Upper lobe of left lung (tissue), 6 donors: ENCODE measurements around the gene FBXL22. TPM values are rescaled to one million over a fixed set of nuclear protein-coding genes. Genes with fewer than 3 reads are reported as not detected.

Experiments used
- ATAC-seq, 2 donors: fragments of 200-7000 bp; cut with Tn5 transposase; one replicate each; pipeline ENCODE4 v1.9.1; 2022; ENCODE audit warnings: mild to moderate bottlenecking in 2 of 2, moderate library complexity in 2 of 2; ENCODE audit not compliant: low FRiP score in 2 of 2
- DNase-seq, 2 donors: peaks; one replicate each; pipeline ENCODE4 v3.0.0-alpha.2; 2019 to 2020
- H3K27ac ChIP-seq, 4 donors: fragments of 200-600 bp; sonication (generic); one replicate each; pipeline ENCODE4 v1.5.1; 2016 to 2019
- H3K27me3 ChIP-seq, 4 donors: fragments of 200-600 bp; sonication (generic); one replicate each; pipeline ENCODE4 v1.5.1; 2017 to 2019
- H3K36me3 ChIP-seq, 4 donors: fragments of 200-600 bp; sonication (generic); one replicate each; pipeline ENCODE4 v1.5.1; 2016 to 2019
- H3K4me1 ChIP-seq, 4 donors: fragments of 200-600 bp; sonication (generic); one replicate each; pipeline ENCODE4 v1.5.1; 2018 to 2019
- H3K4me3 ChIP-seq, 4 donors: fragments of 200-600 bp; sonication (generic); one replicate each; pipeline ENCODE4 v1.5.1; 2017 to 2019; ENCODE audit warnings: mild to moderate bottlenecking in 2 of 4, moderate library complexity in 1 of 4
- H3K9me3 ChIP-seq, 4 donors: fragments of 200-600 bp; sonication (generic); one replicate each; pipeline ENCODE4 v1.5.1; 2018 to 2019
- EP300 ChIP-seq, 4 donors: sonication (generic); formaldehyde crosslinking; IDR thresholded peaks; one replicate each; pipeline ENCODE4 v1.5.1; 2017; ENCODE audit warnings: antibody characterized with exemption in 4 of 4, control low read depth in 2 of 4
- POLR2A ChIP-seq, 4 donors: fragments of 450-650 bp; IDR thresholded peaks; one replicate each; pipeline ENCODE4 v1.5.1; 2016 to 2017; ENCODE audit warnings: antibody characterized with exemption in 4 of 4, mild to moderate bottlenecking in 2 of 4
- POLR2AphosphoS5 ChIP-seq, 2 donors: sonication (generic); formaldehyde crosslinking; IDR thresholded peaks; one replicate each; pipeline ENCODE4 v1.5.1; 2017; ENCODE audit warnings: antibody characterized with exemption in 2 of 2
- whole genome bisulfite sequencing, 2 donors: methylation state at CpG; one replicate each; pipeline ENCODE4 v1.1.5; 2017 to 2018; 5-methylcytosine and 5-hydroxymethylcytosine counted together
- total RNA-seq, 6 donors: library from RNA; depleted of rRNA in 4 of 6; stranded (reverse); fragments of >200 nt in 4 of 6; gene quantifications; one replicate each; pipeline versions ENCODE4 v1.1.0 to v1.2.1, GENCODE V29; 2016 to 2021
- TF ChIP-seq, protein P1 (sequence below), 6 experiments: fragments of 450-650 bp in 4 of 6; fragments of 200-600 bp in 2 of 6; sonication (generic) in 2 of 6; IDR thresholded peaks; one replicate each; pipeline ENCODE4 v1.5.1; 2016 to 2019; ENCODE audit warnings: antibody characterized with exemption in 6 of 6
- donor health status: DM: no; HTN: no; CAD: no; lungs with moderate emphysema.
- donor health status: DM: no; HTN: yes; CAD: no; lungs with severe emphysema.

The FBXL22 gene
- total RNA-seq, 6 donors from 2014 or later: 1.1 to 2.0 (median 1.8) TPM; not detected in 2

- no peak for ATAC-seq
- no peak for DNase-seq
- Histone ChIP-seq H3K9me3 (no peaks in the 10 kb centered on the region), H3K4me1 (peaks cover 18 to 27% (median 23%) of the 10 kb centered on the region in 4 donors), H3K27me3 (no peaks in the 10 kb centered on the region), H3K27ac (no peak overlapping the region), H3K36me3 (peaks cover 3 to 37% (median 9%) of the 10 kb centered on the region in 4 donors), H3K4me3 (no peak overlapping the region)
- TF ChIP-seq POLR2AphosphoS5 (IDR thresholded peaks at IDR 0.05) (no peak), POLR2A (IDR thresholded peaks at IDR 0.05) (no peak), EP300 (IDR thresholded peaks at IDR 0.05) (no peak)
- TF ChIP-seq, protein P1, sequence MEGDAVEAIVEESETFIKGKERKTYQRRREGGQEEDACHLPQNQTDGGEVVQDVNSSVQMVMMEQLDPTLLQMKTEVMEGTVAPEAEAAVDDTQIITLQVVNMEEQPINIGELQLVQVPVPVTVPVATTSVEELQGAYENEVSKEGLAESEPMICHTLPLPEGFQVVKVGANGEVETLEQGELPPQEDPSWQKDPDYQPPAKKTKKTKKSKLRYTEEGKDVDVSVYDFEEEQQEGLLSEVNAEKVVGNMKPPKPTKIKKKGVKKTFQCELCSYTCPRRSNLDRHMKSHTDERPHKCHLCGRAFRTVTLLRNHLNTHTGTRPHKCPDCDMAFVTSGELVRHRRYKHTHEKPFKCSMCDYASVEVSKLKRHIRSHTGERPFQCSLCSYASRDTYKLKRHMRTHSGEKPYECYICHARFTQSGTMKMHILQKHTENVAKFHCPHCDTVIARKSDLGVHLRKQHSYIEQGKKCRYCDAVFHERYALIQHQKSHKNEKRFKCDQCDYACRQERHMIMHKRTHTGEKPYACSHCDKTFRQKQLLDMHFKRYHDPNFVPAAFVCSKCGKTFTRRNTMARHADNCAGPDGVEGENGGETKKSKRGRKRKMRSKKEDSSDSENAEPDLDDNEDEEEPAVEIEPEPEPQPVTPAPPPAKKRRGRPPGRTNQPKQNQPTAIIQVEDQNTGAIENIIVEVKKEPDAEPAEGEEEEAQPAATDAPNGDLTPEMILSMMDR (IDR thresholded peaks at IDR 0.05): no peak
Measured at GRCh38 chr15:63555507-63555906, 41.7 kb upstream of the FBXL22 start.

DNA sequence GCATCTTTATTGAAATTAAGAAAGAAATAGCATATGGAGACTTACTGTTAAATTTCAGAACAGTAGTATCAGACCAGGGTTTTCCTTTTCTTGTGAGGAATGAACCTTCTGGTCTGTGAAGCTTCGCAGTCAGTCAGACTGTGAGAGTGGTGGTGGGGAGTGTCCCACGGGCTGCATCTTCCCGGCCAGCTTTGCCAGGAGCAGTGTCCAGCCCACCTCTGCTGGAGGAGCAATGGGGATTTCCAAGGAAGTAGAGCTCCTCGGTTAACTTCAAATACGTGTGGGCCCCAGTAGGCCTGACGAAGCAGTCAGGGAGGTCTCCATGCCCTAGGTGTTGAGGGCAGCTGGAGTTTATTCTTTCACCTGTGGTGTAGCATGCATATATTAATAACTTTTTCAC lies 40.9 kb upstream of the FBXL22 start:
- WGBS, 2 donors: 58 to 70% methylated on average over 6 of the region's 6 CpGs
- Histone ChIP-seq H3K4me3 (no peak overlapping the region), H3K36me3 (peaks cover 4 to 44% (median 16%) of the 10 kb centered on the region in 4 donors), H3K9me3 (no peaks in the 10 kb centered on the region), H3K4me1 (peaks cover 18 to 25% (median 21%) of the 10 kb centered on the region in 4 donors), H3K27me3 (no peaks in the 10 kb centered on the region), H3K27ac (no peak overlapping the region)
- no peak for DNase-seq
- no peak for TF ChIP-seq POLR2AphosphoS5 (IDR thresholded peaks at IDR 0.05)
- TF ChIP-seq, protein P1 (IDR thresholded peaks at IDR 0.05): no peak
- no peak for ATAC-seq

DNA sequence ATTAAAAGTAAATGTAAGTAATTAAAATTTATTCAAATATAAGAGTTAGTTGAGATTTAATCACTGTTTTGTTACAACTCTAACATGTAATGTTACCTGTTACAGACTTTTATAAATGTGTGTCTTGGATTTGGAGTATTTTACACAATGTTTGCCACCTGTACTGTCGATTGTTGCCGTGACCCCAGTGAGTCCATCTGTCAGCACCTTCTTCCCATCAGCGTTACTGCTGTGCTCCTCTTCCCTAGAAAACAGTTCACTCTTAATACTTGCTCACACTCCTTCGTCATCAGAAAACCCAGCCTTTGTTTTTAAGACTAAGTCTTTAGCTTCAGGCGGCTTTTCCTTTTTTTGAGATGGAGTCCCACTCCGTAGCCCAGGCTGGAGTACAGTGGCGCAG lies 40.5 kb upstream of the FBXL22 start:
- Histone ChIP-seq H3K27ac (no peak overlapping the region), H3K9me3 (no peaks in the 10 kb centered on the region), H3K4me1 (peaks cover 16 to 21% (median 19%) of the 10 kb centered on the region in 4 donors), H3K4me3 (no peak overlapping the region), H3K27me3 (no peaks in the 10 kb centered on the region), H3K36me3 (peaks cover 8 to 49% (median 20%) of the 10 kb centered on the region in 4 donors)
- TF ChIP-seq POLR2A (IDR thresholded peaks at IDR 0.05) (no peak), EP300 (IDR thresholded peaks at IDR 0.05) (no peak), POLR2AphosphoS5 (IDR thresholded peaks at IDR 0.05) (no peak)
- TF ChIP-seq, protein P1 (IDR thresholded peaks at IDR 0.05): no peak
- ATAC-seq: no peak
- no peak for DNase-seq
- WGBS, 2 donors: 97% methylated on average over 7 of the region's 7 CpGs

- 95 to 98% methylated on average over 5 of the region's 5 CpGs for WGBS, 2 donors
- no peak overlapping the region for H3K27ac ChIP-seq
- H3K27me3 ChIP-seq: no peaks in the 10 kb centered on the region
- no peak overlapping the region for H3K4me3 ChIP-seq
- peaks cover 18 to 78% (median 36%) of the 10 kb centered on the region in 4 donors for H3K36me3 ChIP-seq
- H3K9me3 ChIP-seq: no peaks in the 10 kb centered on the region
- no peaks in the 10 kb centered on the region for H3K4me1 ChIP-seq
- TF ChIP-seq POLR2AphosphoS5 (IDR thresholded peaks at IDR 0.05): no peak
- TF ChIP-seq EP300 (IDR thresholded peaks at IDR 0.05): no peak
- TF ChIP-seq, protein P1 (IDR thresholded peaks at IDR 0.05): no peak
- DNase-seq: no peak
- ATAC-seq: no peak
Measured at GRCh38 chr15:63559753-63560152, 37.4 kb upstream of the FBXL22 start.

- H3K4me1 ChIP-seq: no peaks in the 10 kb centered on the region
- no peaks in the 10 kb centered on the region for H3K9me3 ChIP-seq
- ATAC-seq: no peak
- peak in 1 of 2 donors; percentile 34 for DNase-seq
- no peaks in the 10 kb centered on the region for H3K27me3 ChIP-seq
- WGBS, 2 donors: 85 to 90% methylated on average over 5 to 6 of the region's 6 CpGs
- H3K36me3 ChIP-seq: peaks cover 18 to 83% (median 40%) of the 10 kb centered on the region in 4 donors
- no peak overlapping the region for H3K27ac ChIP-seq
- H3K4me3 ChIP-seq: no peak overlapping the region
- TF ChIP-seq, protein P1 (IDR thresholded peaks at IDR 0.05): no peak
- no peak for TF ChIP-seq POLR2AphosphoS5 (IDR thresholded peaks at IDR 0.05)
- no peak for TF ChIP-seq POLR2A (IDR thresholded peaks at IDR 0.05)
- no peak for TF ChIP-seq EP300 (IDR thresholded peaks at IDR 0.05)
Measured at GRCh38 chr15:63560741-63561448, 36.3 kb upstream of the FBXL22 start.
